OCI-LY1 (cell line): ENCODE data around the gene CKAP2L.

ENCODE experiments used
- H2AFZ ChIP-seq: fragments of 200-600 bp; sonication (generic), shearing (Covaris generic); 2 replicates; pipeline ENCODE4 v1.6.0; 2014; ENCODE audit warnings: antibody characterized with exemption, mild to moderate bottlenecking, low read length
- H3F3A ChIP-seq: fragments of 200-600 bp; sonication (generic), shearing (Covaris generic); 2 replicates; pipeline ENCODE4 v1.6.0; 2014; ENCODE audit warnings: mild to moderate bottlenecking, antibody characterized with exemption, low read length, moderate library complexity; ENCODE audit not compliant: insufficient read depth
- H3K27ac ChIP-seq: fragments of 200-600 bp; sonication (generic); 2 replicates; pipeline ENCODE4 v1.5.1; 2014; ENCODE audit warnings: low read length, mixed run types, mild to moderate bottlenecking, low read depth; ENCODE audit not compliant: poor library complexity, severe bottlenecking
- H3K27me3 ChIP-seq: fragments of 200-600 bp; sonication (generic); 2 replicates; pipeline ENCODE4 v1.6.0; 2014; ENCODE audit warnings: antibody characterized with exemption, mild to moderate bottlenecking, low read length, moderate library complexity; ENCODE audit not compliant: insufficient read depth
- H3K36me3 ChIP-seq: fragments of 200-600 bp; sonication (generic); 2 replicates; pipeline ENCODE4 v1.6.1; 2014; ENCODE audit warnings: mild to moderate bottlenecking, antibody characterized with exemption, low read length, moderate library complexity, mixed read lengths; ENCODE audit not compliant: insufficient read depth
- H3K4me1 ChIP-seq: fragments of 200-600 bp; sonication (generic); 2 replicates; pipeline ENCODE4 v1.5.1; 2014; ENCODE audit warnings: mild to moderate bottlenecking, low read length, moderate library complexity; ENCODE audit not compliant: insufficient read depth, severe bottlenecking
- H3K4me2 ChIP-seq: fragments of 200-600 bp; sonication (generic), shearing (Covaris generic); 2 replicates; pipeline ENCODE4 v1.6.1; 2014; ENCODE audit warnings: low read length
- H3K4me3 ChIP-seq: fragments of 200-600 bp; sonication (generic); 2 replicates; pipeline ENCODE4 v1.5.1; 2014; ENCODE audit warnings: low read length, low read depth, mild to moderate bottlenecking, mixed read lengths; ENCODE audit not compliant: poor library complexity, severe bottlenecking
- H3K79me2 ChIP-seq: fragments of 200-600 bp; shearing (Covaris generic); 2 replicates; pipeline ENCODE4 v1.6.1; 2016; ENCODE audit warnings: mixed run types, low read length, mixed read lengths; ENCODE audit not compliant: insufficient read depth
- H3K9ac ChIP-seq: fragments of 200-600 bp; sonication (generic), shearing (Covaris generic); 2 replicates; pipeline ENCODE4 v1.6.1; 2014; ENCODE audit warnings: mild to moderate bottlenecking, low read length, mixed read lengths
- H3K9me2 ChIP-seq: fragments of 200-600 bp; sonication (generic), shearing (Covaris generic); 2 replicates; pipeline ENCODE4 v1.6.1; 2014; ENCODE audit warnings: low read depth, mild to moderate bottlenecking, low read length, mixed read lengths
- H3K9me3 ChIP-seq: fragments of 200-600 bp; shearing (Covaris generic); 2 replicates; pipeline ENCODE4 v1.6.1; 2014; ENCODE audit warnings: low read length, mixed read lengths
- H4K20me1 ChIP-seq: fragments of 200-600 bp; sonication (generic), shearing (Covaris generic); 2 replicates; pipeline ENCODE4 v1.6.0; 2016; ENCODE audit warnings: mild to moderate bottlenecking, low read length; ENCODE audit not compliant: insufficient read depth
- EZH2 ChIP-seq: fragments of 200-600 bp; sonication (generic), shearing (Covaris generic); IDR thresholded peaks from 2 replicates; pipeline ENCODE4 v1.8.0; 2017; ENCODE audit warnings: borderline replicate concordance, mixed run types, mild to moderate bottlenecking, antibody characterized with exemption, low read length, moderate library complexity, mixed read lengths
- TF ChIP-seq, protein P1 (sequence below): fragments of 200-600 bp; sonication (generic), shearing (Covaris generic); IDR thresholded peaks from 2 replicates; pipeline ENCODE4 v1.5.1; 2017; ENCODE audit warnings: mild to moderate bottlenecking, antibody characterized with exemption, low read length, moderate library complexity, mixed read lengths

The CKAP2L gene

DNA sequence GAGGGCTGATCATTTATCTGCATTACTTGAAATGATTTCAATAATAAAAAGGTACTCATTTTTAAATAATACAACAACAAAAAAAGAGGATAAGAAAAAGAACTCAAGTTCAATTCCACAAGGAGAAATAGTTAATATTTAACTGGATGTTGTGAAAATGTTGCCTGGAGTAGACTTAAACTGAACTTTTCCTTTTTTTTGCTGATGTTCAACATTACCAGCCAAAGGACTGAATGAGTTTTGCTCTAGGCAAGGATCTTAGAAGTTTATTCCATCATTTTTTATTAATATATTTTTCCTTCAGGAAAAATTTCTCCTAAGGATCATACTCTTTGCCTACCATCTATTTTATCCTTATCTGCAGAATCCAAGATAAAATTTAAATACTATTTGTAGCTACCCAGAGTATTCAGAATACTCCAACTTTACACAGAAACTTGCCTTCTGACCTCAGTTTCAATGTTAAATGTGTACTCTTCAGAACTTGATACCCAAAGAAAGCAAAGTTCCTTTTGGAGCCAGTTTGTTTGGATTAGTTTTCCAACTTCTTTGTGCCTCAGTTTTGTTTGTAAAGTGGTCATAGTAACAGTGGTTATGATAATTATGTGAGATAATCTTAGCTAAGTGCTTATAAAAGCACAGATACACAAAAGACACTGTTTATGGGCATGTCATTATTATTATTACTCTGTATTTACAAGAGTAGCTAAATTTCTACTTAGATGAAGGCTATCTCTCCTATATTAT lies 12.8 kb downstream of the CKAP2L start:
- H3K9me3 ChIP-seq = no peaks in the 10 kb centered on the region
- H3K36me3 ChIP-seq = peaks cover 92% of the 10 kb centered on the region
- no peaks in the 10 kb centered on the region for H3K4me1 ChIP-seq
- H3F3A ChIP-seq = no peaks in the 10 kb centered on the region
- no peak overlapping the region for H3K27ac ChIP-seq
- H2AFZ ChIP-seq = no peak overlapping the region
- H3K9ac ChIP-seq = no peak overlapping the region
- H3K27me3 ChIP-seq = no peaks in the 10 kb centered on the region
- H3K4me2 ChIP-seq = no peak overlapping the region
- no peak overlapping the region for H3K4me3 ChIP-seq
- peaks cover 23% of the 10 kb centered on the region; the same call in 1 of the 2 replicates for H3K79me2 ChIP-seq
- H4K20me1 ChIP-seq = no peaks in the 10 kb centered on the region
- no peaks in the 10 kb centered on the region for H3K9me2 ChIP-seq
- TF ChIP-seq, protein P1, sequence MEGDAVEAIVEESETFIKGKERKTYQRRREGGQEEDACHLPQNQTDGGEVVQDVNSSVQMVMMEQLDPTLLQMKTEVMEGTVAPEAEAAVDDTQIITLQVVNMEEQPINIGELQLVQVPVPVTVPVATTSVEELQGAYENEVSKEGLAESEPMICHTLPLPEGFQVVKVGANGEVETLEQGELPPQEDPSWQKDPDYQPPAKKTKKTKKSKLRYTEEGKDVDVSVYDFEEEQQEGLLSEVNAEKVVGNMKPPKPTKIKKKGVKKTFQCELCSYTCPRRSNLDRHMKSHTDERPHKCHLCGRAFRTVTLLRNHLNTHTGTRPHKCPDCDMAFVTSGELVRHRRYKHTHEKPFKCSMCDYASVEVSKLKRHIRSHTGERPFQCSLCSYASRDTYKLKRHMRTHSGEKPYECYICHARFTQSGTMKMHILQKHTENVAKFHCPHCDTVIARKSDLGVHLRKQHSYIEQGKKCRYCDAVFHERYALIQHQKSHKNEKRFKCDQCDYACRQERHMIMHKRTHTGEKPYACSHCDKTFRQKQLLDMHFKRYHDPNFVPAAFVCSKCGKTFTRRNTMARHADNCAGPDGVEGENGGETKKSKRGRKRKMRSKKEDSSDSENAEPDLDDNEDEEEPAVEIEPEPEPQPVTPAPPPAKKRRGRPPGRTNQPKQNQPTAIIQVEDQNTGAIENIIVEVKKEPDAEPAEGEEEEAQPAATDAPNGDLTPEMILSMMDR = no peak

DNA sequence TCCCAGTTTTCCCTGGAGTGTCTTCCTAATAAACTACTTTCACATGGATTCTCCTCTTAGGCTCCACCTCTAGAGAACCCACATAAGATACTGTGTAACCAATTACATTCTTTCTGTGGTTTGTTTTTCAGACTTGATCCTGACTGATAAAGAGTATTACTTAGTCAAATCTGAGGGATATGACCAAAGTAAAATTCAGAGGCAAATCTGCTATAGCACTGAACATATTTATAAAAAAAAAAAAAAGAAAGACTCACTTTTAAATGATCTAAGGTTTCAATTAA lies 13.9 kb downstream of the CKAP2L start:
- H3K9ac ChIP-seq = no peak overlapping the region
- no peaks in the 10 kb centered on the region for H3K4me1 ChIP-seq
- H3K79me2 ChIP-seq = peaks cover 23% of the 10 kb centered on the region; the same call in 1 of the 2 replicates
- no peaks in the 10 kb centered on the region for H3K27me3 ChIP-seq
- H3K9me2 ChIP-seq = no peaks in the 10 kb centered on the region
- peaks cover 90% of the 10 kb centered on the region for H3K36me3 ChIP-seq
- H3K27ac ChIP-seq = no peak overlapping the region
- no peaks in the 10 kb centered on the region for H3F3A ChIP-seq
- no peak overlapping the region for H3K4me3 ChIP-seq
- no peaks in the 10 kb centered on the region for H4K20me1 ChIP-seq
- H3K9me3 ChIP-seq = no peaks in the 10 kb centered on the region
- TF ChIP-seq, protein P1 = no peak
- TF ChIP-seq EZH2 = no peak
- no peak overlapping the region for H3K4me2 ChIP-seq
- no peak overlapping the region for H2AFZ ChIP-seq

- no peaks in the 10 kb centered on the region for H3K9me3 ChIP-seq
- H3K27me3 ChIP-seq = no peaks in the 10 kb centered on the region
- H3K9ac ChIP-seq = no peak overlapping the region
- H2AFZ ChIP-seq = no peak overlapping the region
- peaks cover 86% of the 10 kb centered on the region for H3K36me3 ChIP-seq
- no peak overlapping the region for H3K4me3 ChIP-seq
- no peaks in the 10 kb centered on the region for H4K20me1 ChIP-seq
- no peaks in the 10 kb centered on the region for H3K9me2 ChIP-seq
- H3F3A ChIP-seq = no peaks in the 10 kb centered on the region
- peaks cover 23% of the 10 kb centered on the region; the same call in 1 of the 2 replicates for H3K79me2 ChIP-seq
- H3K4me1 ChIP-seq = no peaks in the 10 kb centered on the region
- no peak overlapping the region for H3K27ac ChIP-seq
- no peak overlapping the region for H3K4me2 ChIP-seq
- TF ChIP-seq, protein P1 = peak; percentile 93
- TF ChIP-seq EZH2 = no peak
These were observed 14.5 kb downstream of the CKAP2L start for GRCh38 chr2:112749755-112750559.
